Adrenal gland (tissue), 5 donors: ENCODE measurements around the gene APIP.

ENCODE experiments used
- POLR2A ChIP-seq, 2 donors: fragments of 450-650 bp; IDR thresholded peaks; one replicate each; pipeline ENCODE4 v1.6.1; 2017; ENCODE audit warnings: antibody characterized with exemption in 2 of 2, mild to moderate bottlenecking in 2 of 2, moderate library complexity in 1 of 2
- TF ChIP-seq, protein P1 (sequence below), 6 experiments: fragments of 450-650 bp in 4 of 6; fragments of 200-600 bp in 2 of 6; sonication (generic) in 1 of 6; IDR thresholded peaks; 1 replicate in 5 of 6; 2 replicates in 1 of 6; pipeline versions ENCODE4 v1.5.1 to v1.8.0; 2016 to 2021; ENCODE audit warnings: antibody characterized with exemption in 6 of 6, mild to moderate bottlenecking in 2 of 6, moderate library complexity in 1 of 6
- donor health status: DM: no; HTN: no; CAD: no.

DNA sequence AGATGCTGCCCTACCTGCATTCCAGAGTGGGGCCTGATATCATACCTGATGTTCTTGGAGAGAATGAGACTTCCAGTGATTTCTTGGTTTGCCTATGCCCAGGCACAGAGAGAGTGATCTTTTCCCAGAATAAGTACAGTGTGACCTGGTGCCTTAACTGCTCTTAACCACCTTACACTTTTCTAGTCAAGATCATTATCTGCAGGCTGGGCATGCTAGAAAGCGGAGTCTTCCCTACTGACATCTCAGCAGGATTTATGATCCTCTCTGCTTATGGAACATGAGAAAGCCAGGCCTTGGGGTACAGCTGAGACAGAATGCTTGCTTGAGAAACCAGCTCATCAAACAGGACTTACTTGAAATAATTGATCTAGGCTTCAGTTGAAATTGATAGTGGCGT is 53.1 kb downstream of the APIP start:
- TF ChIP-seq POLR2A (IDR thresholded peaks at IDR 0.05), result no peak
- TF ChIP-seq, protein P1, sequence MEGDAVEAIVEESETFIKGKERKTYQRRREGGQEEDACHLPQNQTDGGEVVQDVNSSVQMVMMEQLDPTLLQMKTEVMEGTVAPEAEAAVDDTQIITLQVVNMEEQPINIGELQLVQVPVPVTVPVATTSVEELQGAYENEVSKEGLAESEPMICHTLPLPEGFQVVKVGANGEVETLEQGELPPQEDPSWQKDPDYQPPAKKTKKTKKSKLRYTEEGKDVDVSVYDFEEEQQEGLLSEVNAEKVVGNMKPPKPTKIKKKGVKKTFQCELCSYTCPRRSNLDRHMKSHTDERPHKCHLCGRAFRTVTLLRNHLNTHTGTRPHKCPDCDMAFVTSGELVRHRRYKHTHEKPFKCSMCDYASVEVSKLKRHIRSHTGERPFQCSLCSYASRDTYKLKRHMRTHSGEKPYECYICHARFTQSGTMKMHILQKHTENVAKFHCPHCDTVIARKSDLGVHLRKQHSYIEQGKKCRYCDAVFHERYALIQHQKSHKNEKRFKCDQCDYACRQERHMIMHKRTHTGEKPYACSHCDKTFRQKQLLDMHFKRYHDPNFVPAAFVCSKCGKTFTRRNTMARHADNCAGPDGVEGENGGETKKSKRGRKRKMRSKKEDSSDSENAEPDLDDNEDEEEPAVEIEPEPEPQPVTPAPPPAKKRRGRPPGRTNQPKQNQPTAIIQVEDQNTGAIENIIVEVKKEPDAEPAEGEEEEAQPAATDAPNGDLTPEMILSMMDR (IDR thresholded peaks at IDR 0.05), result no peak
